Stomach (tissue), 9 donors: ENCODE results near the gene FHAD1. TPM values are rescaled to one million over a fixed set of nuclear protein-coding genes. Genes with fewer than 3 reads are reported as not detected.

Source experiments
- DNase-seq, 2 donors: peaks; one replicate each; pipeline versions ENCODE4 v3.0.0 to v3.0.0-alpha.2; 2013 to 2019
- H3K27ac ChIP-seq, 5 donors: fragments of 200-600 bp in 4 of 5; sonication (generic) in 4 of 5; one replicate each; pipeline ENCODE4 v1.5.1; 2013 to 2019; ENCODE audit warnings: mild to moderate bottlenecking in 1 of 5, moderate library complexity in 1 of 5
- H3K27me3 ChIP-seq, 3 donors: fragments of 200-600 bp; sonication (generic); one replicate each; pipeline ENCODE4 v1.5.1; 2017 to 2019; ENCODE audit warnings: mixed run types in 1 of 3
- H3K36me3 ChIP-seq, 4 donors: fragments of 200-600 bp; sonication (generic); 1 replicate in 3 of 4; 2 replicates in 1 of 4; pipeline ENCODE4 v1.5.1; 2016 to 2019
- H3K4me1 ChIP-seq, 4 donors: fragments of 200-600 bp; sonication (generic); one replicate each; pipeline ENCODE4 v1.5.1; 2016 to 2019
- H3K4me3 ChIP-seq, 4 donors: fragments of 200-600 bp; sonication (generic) in 3 of 4; one replicate each; pipeline ENCODE4 v1.5.1; 2016 to 2019; ENCODE audit warnings: mild to moderate bottlenecking in 1 of 4
- H3K9me3 ChIP-seq, 4 donors: fragments of 200-600 bp; sonication (generic); one replicate each; pipeline ENCODE4 v1.5.1; 2016 to 2019
- EP300 ChIP-seq: sonication (generic); formaldehyde crosslinking; IDR thresholded peaks from one replicate; pipeline ENCODE4 v1.6.1; 2017; ENCODE audit warnings: antibody characterized with exemption
- POLR2A ChIP-seq, 4 donors: fragments of 450-650 bp; IDR thresholded peaks; one replicate each; pipeline ENCODE4 v1.6.1; 2016; ENCODE audit warnings: antibody characterized with exemption in 4 of 4, control low read depth in 2 of 4, mild to moderate bottlenecking in 1 of 4, moderate library complexity in 1 of 4
- POLR2AphosphoS5 ChIP-seq, 3 donors: sonication (generic); formaldehyde crosslinking; IDR thresholded peaks; one replicate each; pipeline ENCODE4 v1.6.1; 2016; ENCODE audit warnings: antibody characterized with exemption in 3 of 3
- WGBS, 5 donors: extraction: QIAGEN DNeasy Blood & Tissue Kit in 3 of 5; methylation state at CpG; one replicate each; pipeline versions ENCODE4 v1.1.5 to v1.1.7; 2013 to 2018; 5-methylcytosine and 5-hydroxymethylcytosine counted together
- intact Hi-C: fragments of 100-400 bp; cut with DNase I; formaldehyde crosslinking; loops from one replicate; pipeline ENCODE4 v1.15.1; 2023; ENCODE audit warnings: low total_unique reads
- polyA plus RNA-seq, 3 donors: library from polyadenylated mRNA; stranded (reverse); fragments of 200-250 nt; gene quantifications; one replicate each; pipeline ENCODE4 v1.2.3, GENCODE V29; 2013
- total RNA-seq, 5 donors: library from RNA; depleted of rRNA; stranded (reverse); fragments of >200 nt; gene quantifications; one replicate each; pipeline versions ENCODE4 v1.1.0 to v1.2.3, GENCODE V29; 2014 to 2016
- TF ChIP-seq, protein P1 (sequence below), 7 experiments: fragments of 450-650 bp in 4 of 7; fragments of 200-600 bp in 3 of 7; sonication (generic) in 3 of 7; IDR thresholded peaks; one replicate each; pipeline ENCODE4 v1.5.1; 2016 to 2019; ENCODE audit warnings: antibody characterized with exemption in 7 of 7, control low read depth in 2 of 7, mild to moderate bottlenecking in 1 of 7
- donor health status: healthy with polysubstance abuse.
- donor health status: Bipolar disorder and iron deficiency.
- donor health status: healthy.

FHAD1 gene
- total and polyA plus RNA-seq, 8 donors: 0.38 to 5.1 (median 1.4) TPM; not detected in 2

DNA sequence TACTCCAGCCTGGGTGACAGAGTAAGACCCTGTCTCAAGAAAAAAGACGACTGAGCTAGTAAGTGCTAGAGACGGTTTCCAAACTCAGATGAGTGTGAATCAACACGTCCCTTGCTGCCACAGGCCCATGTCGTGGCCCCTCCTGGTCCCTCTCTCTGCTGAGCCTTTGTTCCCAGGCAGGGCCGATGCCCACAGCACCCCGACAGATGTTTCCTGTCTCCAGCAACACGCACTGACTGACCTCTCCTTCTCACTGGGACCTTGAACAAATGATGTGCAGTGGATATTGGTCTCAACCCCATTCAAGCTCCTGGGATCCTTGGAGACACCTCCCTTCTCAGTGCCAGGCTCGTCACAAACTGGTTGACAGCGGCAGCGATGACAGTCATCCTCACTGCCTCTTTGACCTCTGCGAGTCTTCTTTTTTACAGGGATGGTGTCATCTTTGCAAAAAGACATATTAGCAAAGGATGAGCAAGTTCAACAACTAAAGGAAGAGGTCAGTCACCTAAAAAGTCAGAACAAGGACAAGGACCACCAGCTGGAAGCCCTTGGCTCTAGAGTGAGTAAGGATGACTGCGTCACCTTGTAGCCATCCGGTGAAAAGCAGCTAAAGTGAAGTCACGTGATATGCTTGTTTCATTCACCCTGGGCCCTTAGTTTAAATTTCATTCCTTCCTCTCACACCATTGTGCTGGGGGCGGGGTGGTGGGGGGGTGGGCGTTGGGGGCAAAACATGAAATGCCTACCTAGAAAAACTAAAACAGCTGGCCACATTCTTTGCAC lies 65.8 kb downstream of the FHAD1 start:
- Histone ChIP-seq H3K27me3 (no peaks in the 10 kb centered on the region), H3K4me3 (no peak overlapping the region), H3K9me3 (no peaks in the 10 kb centered on the region), H3K36me3 (no peaks in the 10 kb centered on the region), H3K27ac (no peak overlapping the region), H3K4me1 (peaks cover 0 to 5% (median 1%) of the 10 kb centered on the region in 4 donors)
- intact Hi-C loops: no loop called here
- no peak for DNase-seq
- no peak for TF ChIP-seq EP300
- no peak for TF ChIP-seq POLR2AphosphoS5 (IDR thresholded peaks at IDR 0.05)
- TF ChIP-seq, protein P1, sequence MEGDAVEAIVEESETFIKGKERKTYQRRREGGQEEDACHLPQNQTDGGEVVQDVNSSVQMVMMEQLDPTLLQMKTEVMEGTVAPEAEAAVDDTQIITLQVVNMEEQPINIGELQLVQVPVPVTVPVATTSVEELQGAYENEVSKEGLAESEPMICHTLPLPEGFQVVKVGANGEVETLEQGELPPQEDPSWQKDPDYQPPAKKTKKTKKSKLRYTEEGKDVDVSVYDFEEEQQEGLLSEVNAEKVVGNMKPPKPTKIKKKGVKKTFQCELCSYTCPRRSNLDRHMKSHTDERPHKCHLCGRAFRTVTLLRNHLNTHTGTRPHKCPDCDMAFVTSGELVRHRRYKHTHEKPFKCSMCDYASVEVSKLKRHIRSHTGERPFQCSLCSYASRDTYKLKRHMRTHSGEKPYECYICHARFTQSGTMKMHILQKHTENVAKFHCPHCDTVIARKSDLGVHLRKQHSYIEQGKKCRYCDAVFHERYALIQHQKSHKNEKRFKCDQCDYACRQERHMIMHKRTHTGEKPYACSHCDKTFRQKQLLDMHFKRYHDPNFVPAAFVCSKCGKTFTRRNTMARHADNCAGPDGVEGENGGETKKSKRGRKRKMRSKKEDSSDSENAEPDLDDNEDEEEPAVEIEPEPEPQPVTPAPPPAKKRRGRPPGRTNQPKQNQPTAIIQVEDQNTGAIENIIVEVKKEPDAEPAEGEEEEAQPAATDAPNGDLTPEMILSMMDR (IDR thresholded peaks at IDR 0.05): no peak
- no peak for TF ChIP-seq POLR2A (IDR thresholded peaks at IDR 0.05)
- WGBS, 5 donors: 80 to 89% (median 84%) methylated on average over 13 to 16 of the region's 16 CpGs

DNA sequence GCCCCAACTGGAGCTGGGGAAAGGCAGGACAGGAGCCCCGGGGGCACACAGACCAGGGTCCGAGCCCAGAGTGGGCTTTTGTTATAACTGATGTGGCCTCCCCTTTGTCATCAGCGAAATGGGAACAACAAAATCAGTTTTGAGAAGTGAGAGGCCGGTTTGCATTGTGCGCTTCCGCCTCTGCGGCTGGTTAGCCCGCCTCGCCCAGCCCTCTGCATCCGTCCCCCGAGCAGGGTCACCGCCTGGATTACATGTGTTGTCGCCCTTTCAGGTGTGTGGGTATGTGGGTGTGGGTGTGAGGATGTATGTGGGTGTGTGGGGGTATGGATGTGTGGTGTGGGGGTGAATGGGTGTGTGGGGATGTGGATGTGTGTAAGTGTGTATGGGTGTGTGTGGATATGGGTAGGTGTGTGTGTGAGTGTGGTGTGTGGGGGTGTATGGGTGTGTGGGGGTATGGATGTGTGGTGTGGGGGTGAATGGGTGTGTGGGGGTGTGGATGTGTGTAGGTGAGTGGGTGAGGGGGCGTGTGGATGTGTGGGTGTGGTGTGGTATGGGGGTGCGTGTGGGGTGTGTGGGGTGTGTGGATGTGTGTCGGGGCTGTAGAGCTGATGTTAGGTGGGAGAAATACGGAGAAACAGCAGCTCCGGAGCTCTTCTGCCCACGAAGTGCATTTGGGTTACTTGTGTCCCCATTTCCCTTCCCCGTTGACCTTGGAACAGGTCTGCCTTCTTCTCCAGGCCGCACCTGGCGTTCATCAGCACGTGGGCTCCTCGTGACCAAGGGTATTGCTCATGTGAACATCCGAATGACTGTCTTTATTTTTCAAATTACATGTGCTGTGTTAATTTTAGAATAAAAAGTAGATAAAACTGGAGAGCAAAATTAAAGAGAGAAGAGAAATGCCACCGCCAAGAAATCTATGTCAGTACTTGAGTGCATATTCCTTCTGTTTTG lies 67.6 kb downstream of the FHAD1 start:
- Histone ChIP-seq H3K36me3 (no peaks in the 10 kb centered on the region), H3K27me3 (no peaks in the 10 kb centered on the region), H3K9me3 (no peaks in the 10 kb centered on the region), H3K4me3 (no peak overlapping the region), H3K4me1 (no peaks in the 10 kb centered on the region), H3K27ac (no peak overlapping the region)
- intact Hi-C loops: no loop called here
- 88 to 95% (median 92%) methylated on average over 25 to 26 of the region's 26 CpGs for WGBS, 5 donors
- TF ChIP-seq POLR2A (IDR thresholded peaks at IDR 0.05): no peak
- no peak for TF ChIP-seq POLR2AphosphoS5 (IDR thresholded peaks at IDR 0.05)
- no peak for TF ChIP-seq EP300
- TF ChIP-seq, protein P1 (IDR thresholded peaks at IDR 0.05): no peak
- DNase-seq: no peak

DNA sequence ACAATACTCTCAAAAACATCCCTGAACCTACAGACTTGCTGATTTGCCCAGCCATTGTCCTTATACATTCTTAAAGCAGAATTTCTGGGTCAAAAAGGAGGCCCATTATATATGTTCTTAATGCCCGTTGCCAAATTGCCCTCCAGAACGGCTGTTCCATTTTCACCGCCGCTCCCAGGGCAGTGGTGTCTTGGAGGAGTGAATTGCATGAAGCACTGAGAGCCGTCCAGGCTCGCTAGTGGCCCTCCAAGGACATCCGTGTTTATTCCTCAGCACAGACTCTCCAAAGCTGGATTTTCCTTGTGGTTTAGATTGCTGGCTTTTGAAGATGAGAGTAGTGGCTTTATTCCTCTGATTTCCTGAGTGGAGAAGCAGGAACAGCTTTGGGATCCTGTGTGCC lies 68.8 kb downstream of the FHAD1 start:
- no peak for DNase-seq
- Histone ChIP-seq H3K27ac (no peak overlapping the region), H3K4me3 (no peak overlapping the region), H3K4me1 (no peaks in the 10 kb centered on the region), H3K36me3 (no peaks in the 10 kb centered on the region), H3K27me3 (no peaks in the 10 kb centered on the region), H3K9me3 (no peaks in the 10 kb centered on the region)
- WGBS, 5 donors: 73 to 86% (median 74%) methylated on average over 7 of the region's 7 CpGs
- TF ChIP-seq, protein P1 (IDR thresholded peaks at IDR 0.05): no peak
- intact Hi-C loops: no loop called here

DNA sequence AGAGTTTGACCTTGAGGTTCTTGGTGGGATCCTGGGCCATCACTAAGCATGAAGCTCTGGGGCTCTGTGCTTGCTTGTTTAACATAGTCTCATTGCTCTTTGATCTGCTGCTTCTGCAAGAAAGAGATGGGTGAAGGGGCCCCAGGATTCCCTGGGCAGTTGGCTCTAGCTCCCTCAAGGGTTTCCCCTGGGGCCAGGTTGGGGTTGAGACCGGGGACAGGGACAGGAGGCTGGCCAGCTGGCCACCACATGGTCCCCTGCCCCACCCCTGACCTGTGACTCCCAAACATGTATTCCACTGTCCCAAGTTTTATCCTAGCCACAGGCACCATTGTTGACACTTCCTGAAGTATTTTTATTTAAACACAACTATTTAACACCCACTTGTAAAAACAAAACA lies 69.5 kb downstream of the FHAD1 start:
- H3K27ac ChIP-seq: no peak overlapping the region
- intact Hi-C loops: no loop called here
- DNase-seq: no peak
- no peaks in the 10 kb centered on the region for H3K36me3 ChIP-seq
- H3K4me3 ChIP-seq: no peak overlapping the region
- 0 to 33% (median 27%) methylated on average over 1 of the region's 1 CpG for WGBS, 5 donors
- no peaks in the 10 kb centered on the region for H3K27me3 ChIP-seq
- no peaks in the 10 kb centered on the region for H3K4me1 ChIP-seq
- TF ChIP-seq POLR2AphosphoS5 (IDR thresholded peaks at IDR 0.05) (no peak), POLR2A (IDR thresholded peaks at IDR 0.05) (no peak), EP300 (no peak)
- TF ChIP-seq, protein P1 (IDR thresholded peaks at IDR 0.05): no peak
- no peaks in the 10 kb centered on the region for H3K9me3 ChIP-seq
